GM23338 (cell line): ENCODE data around the gene GRAMD1A. TPM values are rescaled to one million over a fixed set of nuclear protein-coding genes. Genes with fewer than 3 reads are reported as not detected.

Experiments used
- ATAC-seq: fragments of 200-7000 bp; cut with Tn5 transposase; 3 replicates; pipeline ENCODE4 v1.9.1; 2020
- DNase-seq: peaks from one replicate; pipeline ENCODE4 v3.0.0-alpha.2; 2015; ENCODE audit warnings: low spot score
- H2AFZ ChIP-seq: fragments of 200-600 bp; sonication (generic); 2 replicates; pipeline ENCODE4 v1.8.0; 2016; ENCODE audit warnings: antibody characterized with exemption, mild to moderate bottlenecking, moderate library complexity
- H3F3A ChIP-seq: fragments of 200-600 bp; sonication (generic); replicated peaks from 2 replicates; pipeline ENCODE4 v1.8.0; 2017; ENCODE audit warnings: antibody characterized with exemption, mixed run types, low read depth
- H3K27ac ChIP-seq: fragments of 200-600 bp; sonication (generic); 2 replicates; pipeline ENCODE4 v1.6.1; 2016; ENCODE audit warnings: low read depth
- H3K27me3 ChIP-seq: fragments of 200-600 bp; sonication (generic); 2 replicates; pipeline ENCODE4 v1.8.0; 2016; ENCODE audit warnings: mild to moderate bottlenecking, mixed run types, moderate library complexity; ENCODE audit not compliant: insufficient read depth
- H3K36me3 ChIP-seq: fragments of 200-600 bp; sonication (generic); 2 replicates; pipeline ENCODE4 v1.8.0; 2016; ENCODE audit warnings: mild to moderate bottlenecking; ENCODE audit not compliant: insufficient read depth
- H3K4me1 ChIP-seq: fragments of 200-600 bp; sonication (generic); 2 replicates; pipeline ENCODE4 v1.8.0; 2016; ENCODE audit warnings: mild to moderate bottlenecking, moderate library complexity; ENCODE audit not compliant: insufficient read depth
- H3K4me2 ChIP-seq: fragments of 200-600 bp; sonication (generic); 2 replicates; pipeline ENCODE4 v1.7.1; 2017; ENCODE audit warnings: mixed run types
- H3K4me3 ChIP-seq: fragments of 200-600 bp; sonication (generic); 2 replicates; pipeline ENCODE4 v1.6.1; 2016; ENCODE audit warnings: mixed run types
- H3K79me2 ChIP-seq: fragments of 200-600 bp; sonication (generic); replicated peaks from 2 replicates; pipeline ENCODE4 v1.8.0; 2017; ENCODE audit warnings: mild to moderate bottlenecking; ENCODE audit not compliant: insufficient read depth
- H3K9me2 ChIP-seq: fragments of 200-600 bp; sonication (generic); 2 replicates; pipeline ENCODE4 v1.8.0; 2017; ENCODE audit not compliant: insufficient read depth
- H4K20me1 ChIP-seq: fragments of 200-600 bp; sonication (generic); replicated peaks from 2 replicates; pipeline ENCODE4 v1.8.0; 2017; ENCODE audit warnings: mild to moderate bottlenecking; ENCODE audit not compliant: insufficient read depth
- H3K27ac Mint-ChIP-seq: 2 replicates; pipeline ENCODE4 v1.8.0; 2020; ENCODE audit warnings: inconsistent platforms, mild to moderate bottlenecking, moderate library complexity, mixed read lengths
- H3K27me3 Mint-ChIP-seq: 3 replicates; pipeline ENCODE4 v1.8.0; 2022; ENCODE audit warnings: low read depth, mild to moderate bottlenecking, moderate library complexity, mixed read lengths, inconsistent platforms; ENCODE audit not compliant: insufficient read depth, poor library complexity
- H3K36me3 Mint-ChIP-seq: 3 replicates; pipeline ENCODE4 v1.8.0; 2021; ENCODE audit warnings: low read depth, mild to moderate bottlenecking, inconsistent platforms, moderate library complexity, mixed read lengths
- H3K4me1 Mint-ChIP-seq: 3 replicates; pipeline ENCODE4 v1.8.0; 2020; ENCODE audit warnings: mild to moderate bottlenecking, inconsistent platforms, mixed read lengths
- H3K4me3 Mint-ChIP-seq: 3 replicates; pipeline ENCODE4 v1.8.0; 2021; ENCODE audit warnings: moderate library complexity, mild to moderate bottlenecking, inconsistent platforms, mixed read lengths
- H3K9me3 Mint-ChIP-seq: 3 replicates; pipeline ENCODE4 v1.8.0; 2020; ENCODE audit warnings: moderate library complexity, mild to moderate bottlenecking, inconsistent platforms, mixed read lengths
- CREB1 ChIP-seq: fragments of 250-450 bp; sonication (Bioruptor Pico); IDR thresholded peaks from 2 replicates; pipeline ENCODE4 v1.5.0; 2020; ENCODE audit warnings: low read depth, mild to moderate bottlenecking, moderate library complexity
- JUNB ChIP-seq: IDR thresholded peaks from one replicate; pipeline ENCODE4 v1.6.1; 2016; ENCODE audit warnings: antibody characterized with exemption; ENCODE audit not compliant: unreplicated experiment
- POLR2AphosphoS5 ChIP-seq: IDR thresholded peaks from 2 replicates; pipeline ENCODE4 v1.6.1; 2016; ENCODE audit warnings: antibody characterized with exemption, low read depth
- ZNF114 ChIP-seq: fragments of 250-450 bp; sonication (Bioruptor Pico); IDR thresholded peaks from 2 replicates; pipeline ENCODE4 v1.5.0; 2020; ENCODE audit warnings: mild to moderate bottlenecking, moderate library complexity
- polyA plus RNA-seq: library from polyadenylated mRNA; unstranded; fragments of >200 nt; fragmentation: Nextera tagmentation; extraction: Ambion mirVana; gene quantifications from 2 replicates; pipeline ENCODE4 v1.2.1, GENCODE V29; 2016
- total RNA-seq: library from RNA; depleted of rRNA; stranded (reverse); fragments of >200 nt; shearing (Covaris generic); gene quantifications from 2 replicates; pipeline ENCODE4 v1.2.3, GENCODE V29; 2014
- TF ChIP-seq, protein P1 (sequence below), 2 experiments: fragments of 200-600 bp in 1 of 2; sonication (generic) in 1 of 2; conservative IDR thresholded peaks; 2 replicates each; pipeline versions ENCODE4 v1.5.1 to v1.6.1; 2016 to 2017; ENCODE audit warnings: antibody characterized with exemption in 2 of 2, low read depth in 2 of 2, mild to moderate bottlenecking in 2 of 2, moderate library complexity in 1 of 2
- TF ChIP-seq, protein P2 (sequence below): IDR thresholded peaks from 2 replicates; pipeline ENCODE4 v1.6.1; 2016; ENCODE audit warnings: antibody characterized with exemption
- TF ChIP-seq, protein P3 (sequence below): fragments of 250-450 bp; sonication (Bioruptor Pico); IDR thresholded peaks from 2 replicates; pipeline ENCODE4 v1.5.0; 2020; ENCODE audit warnings: mild to moderate bottlenecking, moderate library complexity

Gene GRAMD1A
- total and polyA plus RNA-seq, 2 experiments from 2014 or later, result 122 to 174 TPM

DNA sequence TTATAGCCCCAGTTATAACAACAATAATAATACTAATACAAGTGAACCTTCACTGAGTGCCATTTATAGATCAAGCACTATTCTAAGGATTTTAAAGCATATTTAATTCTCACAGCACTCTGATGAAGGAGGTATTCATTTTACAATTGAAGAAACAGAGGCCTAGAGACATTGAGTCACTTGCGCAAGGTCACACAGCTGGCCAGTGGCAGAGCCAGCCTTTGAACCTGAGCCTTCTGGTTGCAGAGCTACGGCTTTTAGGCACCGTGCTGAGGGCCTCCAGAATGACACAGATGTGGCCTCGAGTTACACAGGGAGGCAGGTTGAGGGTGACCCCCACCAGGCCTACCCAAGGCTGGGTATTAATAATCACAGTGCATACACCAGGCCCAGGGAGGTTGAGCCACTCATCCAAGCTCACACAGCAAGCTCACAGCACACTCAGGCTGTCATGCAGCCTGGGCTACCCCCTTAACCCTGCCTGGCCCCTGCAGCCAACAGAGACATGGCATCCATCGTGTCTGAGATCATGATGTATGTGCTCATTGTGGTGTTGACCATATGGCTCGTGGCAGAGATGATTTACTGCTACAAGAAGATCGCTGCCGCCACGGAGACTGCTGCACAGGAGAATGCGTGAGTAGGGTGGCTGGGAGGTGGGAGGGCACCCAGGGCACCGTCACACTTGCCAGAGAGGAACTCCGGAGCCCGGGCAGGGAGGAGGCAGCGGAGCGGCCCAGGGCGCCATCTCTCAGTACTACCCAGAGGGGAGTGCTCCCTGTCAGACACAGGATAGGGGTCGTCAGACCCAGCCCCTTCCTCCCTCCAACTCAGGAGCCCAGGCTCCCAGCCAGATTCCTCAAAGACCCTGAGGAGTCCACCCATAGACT, 38.7 kb downstream of the GRAMD1A start:
- H3K4me2 ChIP-seq, result peak overlapping the region; percentile 94
- Mint-ChIP-seq H3K27me3 (peaks cover 6% of the 10 kb centered on the region), H3K4me1 (peaks cover 30% of the 10 kb centered on the region), H3K4me3 (no peak overlapping the region), H3K27ac (no peak overlapping the region), H3K9me3 (no peaks in the 10 kb centered on the region), H3K36me3 (no peaks in the 10 kb centered on the region; the same call in 2 of the 3 replicates)
- peak overlapping the region; percentile 78 for H2AFZ ChIP-seq
- peak overlapping the region; percentile 74 for H3K4me3 ChIP-seq
- H3K27me3 ChIP-seq, result no peaks in the 10 kb centered on the region
- H3K27ac ChIP-seq, result no peak overlapping the region
- ATAC-seq, result no peak
- H3K79me2 ChIP-seq, result peaks cover 10% of the 10 kb centered on the region; the same call in 1 of the 2 replicates
- H3K4me1 ChIP-seq, result peaks cover 29% of the 10 kb centered on the region
- H4K20me1 ChIP-seq, result no peaks in the 10 kb centered on the region; the same call in 1 of the 2 replicates
- no peak for DNase-seq
- peaks cover 6% of the 10 kb centered on the region; the same call in 1 of the 2 replicates for H3F3A ChIP-seq
- no peaks in the 10 kb centered on the region for H3K9me2 ChIP-seq
- TF ChIP-seq ZNF114 (CRISPR knock-in tag) (no peak), CREB1 (CRISPR knock-in tag) (no peak), JUNB (no peak), POLR2AphosphoS5 (no peak)
- TF ChIP-seq, protein P1, sequence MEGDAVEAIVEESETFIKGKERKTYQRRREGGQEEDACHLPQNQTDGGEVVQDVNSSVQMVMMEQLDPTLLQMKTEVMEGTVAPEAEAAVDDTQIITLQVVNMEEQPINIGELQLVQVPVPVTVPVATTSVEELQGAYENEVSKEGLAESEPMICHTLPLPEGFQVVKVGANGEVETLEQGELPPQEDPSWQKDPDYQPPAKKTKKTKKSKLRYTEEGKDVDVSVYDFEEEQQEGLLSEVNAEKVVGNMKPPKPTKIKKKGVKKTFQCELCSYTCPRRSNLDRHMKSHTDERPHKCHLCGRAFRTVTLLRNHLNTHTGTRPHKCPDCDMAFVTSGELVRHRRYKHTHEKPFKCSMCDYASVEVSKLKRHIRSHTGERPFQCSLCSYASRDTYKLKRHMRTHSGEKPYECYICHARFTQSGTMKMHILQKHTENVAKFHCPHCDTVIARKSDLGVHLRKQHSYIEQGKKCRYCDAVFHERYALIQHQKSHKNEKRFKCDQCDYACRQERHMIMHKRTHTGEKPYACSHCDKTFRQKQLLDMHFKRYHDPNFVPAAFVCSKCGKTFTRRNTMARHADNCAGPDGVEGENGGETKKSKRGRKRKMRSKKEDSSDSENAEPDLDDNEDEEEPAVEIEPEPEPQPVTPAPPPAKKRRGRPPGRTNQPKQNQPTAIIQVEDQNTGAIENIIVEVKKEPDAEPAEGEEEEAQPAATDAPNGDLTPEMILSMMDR (conservative IDR thresholded peaks at IDR 0.05; ENCODE audit: low read depth in 2 of 2), result no peak
- TF ChIP-seq, protein P2, sequence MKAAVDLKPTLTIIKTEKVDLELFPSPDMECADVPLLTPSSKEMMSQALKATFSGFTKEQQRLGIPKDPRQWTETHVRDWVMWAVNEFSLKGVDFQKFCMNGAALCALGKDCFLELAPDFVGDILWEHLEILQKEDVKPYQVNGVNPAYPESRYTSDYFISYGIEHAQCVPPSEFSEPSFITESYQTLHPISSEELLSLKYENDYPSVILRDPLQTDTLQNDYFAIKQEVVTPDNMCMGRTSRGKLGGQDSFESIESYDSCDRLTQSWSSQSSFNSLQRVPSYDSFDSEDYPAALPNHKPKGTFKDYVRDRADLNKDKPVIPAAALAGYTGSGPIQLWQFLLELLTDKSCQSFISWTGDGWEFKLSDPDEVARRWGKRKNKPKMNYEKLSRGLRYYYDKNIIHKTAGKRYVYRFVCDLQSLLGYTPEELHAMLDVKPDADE, result no peak
- TF ChIP-seq, protein P3, sequence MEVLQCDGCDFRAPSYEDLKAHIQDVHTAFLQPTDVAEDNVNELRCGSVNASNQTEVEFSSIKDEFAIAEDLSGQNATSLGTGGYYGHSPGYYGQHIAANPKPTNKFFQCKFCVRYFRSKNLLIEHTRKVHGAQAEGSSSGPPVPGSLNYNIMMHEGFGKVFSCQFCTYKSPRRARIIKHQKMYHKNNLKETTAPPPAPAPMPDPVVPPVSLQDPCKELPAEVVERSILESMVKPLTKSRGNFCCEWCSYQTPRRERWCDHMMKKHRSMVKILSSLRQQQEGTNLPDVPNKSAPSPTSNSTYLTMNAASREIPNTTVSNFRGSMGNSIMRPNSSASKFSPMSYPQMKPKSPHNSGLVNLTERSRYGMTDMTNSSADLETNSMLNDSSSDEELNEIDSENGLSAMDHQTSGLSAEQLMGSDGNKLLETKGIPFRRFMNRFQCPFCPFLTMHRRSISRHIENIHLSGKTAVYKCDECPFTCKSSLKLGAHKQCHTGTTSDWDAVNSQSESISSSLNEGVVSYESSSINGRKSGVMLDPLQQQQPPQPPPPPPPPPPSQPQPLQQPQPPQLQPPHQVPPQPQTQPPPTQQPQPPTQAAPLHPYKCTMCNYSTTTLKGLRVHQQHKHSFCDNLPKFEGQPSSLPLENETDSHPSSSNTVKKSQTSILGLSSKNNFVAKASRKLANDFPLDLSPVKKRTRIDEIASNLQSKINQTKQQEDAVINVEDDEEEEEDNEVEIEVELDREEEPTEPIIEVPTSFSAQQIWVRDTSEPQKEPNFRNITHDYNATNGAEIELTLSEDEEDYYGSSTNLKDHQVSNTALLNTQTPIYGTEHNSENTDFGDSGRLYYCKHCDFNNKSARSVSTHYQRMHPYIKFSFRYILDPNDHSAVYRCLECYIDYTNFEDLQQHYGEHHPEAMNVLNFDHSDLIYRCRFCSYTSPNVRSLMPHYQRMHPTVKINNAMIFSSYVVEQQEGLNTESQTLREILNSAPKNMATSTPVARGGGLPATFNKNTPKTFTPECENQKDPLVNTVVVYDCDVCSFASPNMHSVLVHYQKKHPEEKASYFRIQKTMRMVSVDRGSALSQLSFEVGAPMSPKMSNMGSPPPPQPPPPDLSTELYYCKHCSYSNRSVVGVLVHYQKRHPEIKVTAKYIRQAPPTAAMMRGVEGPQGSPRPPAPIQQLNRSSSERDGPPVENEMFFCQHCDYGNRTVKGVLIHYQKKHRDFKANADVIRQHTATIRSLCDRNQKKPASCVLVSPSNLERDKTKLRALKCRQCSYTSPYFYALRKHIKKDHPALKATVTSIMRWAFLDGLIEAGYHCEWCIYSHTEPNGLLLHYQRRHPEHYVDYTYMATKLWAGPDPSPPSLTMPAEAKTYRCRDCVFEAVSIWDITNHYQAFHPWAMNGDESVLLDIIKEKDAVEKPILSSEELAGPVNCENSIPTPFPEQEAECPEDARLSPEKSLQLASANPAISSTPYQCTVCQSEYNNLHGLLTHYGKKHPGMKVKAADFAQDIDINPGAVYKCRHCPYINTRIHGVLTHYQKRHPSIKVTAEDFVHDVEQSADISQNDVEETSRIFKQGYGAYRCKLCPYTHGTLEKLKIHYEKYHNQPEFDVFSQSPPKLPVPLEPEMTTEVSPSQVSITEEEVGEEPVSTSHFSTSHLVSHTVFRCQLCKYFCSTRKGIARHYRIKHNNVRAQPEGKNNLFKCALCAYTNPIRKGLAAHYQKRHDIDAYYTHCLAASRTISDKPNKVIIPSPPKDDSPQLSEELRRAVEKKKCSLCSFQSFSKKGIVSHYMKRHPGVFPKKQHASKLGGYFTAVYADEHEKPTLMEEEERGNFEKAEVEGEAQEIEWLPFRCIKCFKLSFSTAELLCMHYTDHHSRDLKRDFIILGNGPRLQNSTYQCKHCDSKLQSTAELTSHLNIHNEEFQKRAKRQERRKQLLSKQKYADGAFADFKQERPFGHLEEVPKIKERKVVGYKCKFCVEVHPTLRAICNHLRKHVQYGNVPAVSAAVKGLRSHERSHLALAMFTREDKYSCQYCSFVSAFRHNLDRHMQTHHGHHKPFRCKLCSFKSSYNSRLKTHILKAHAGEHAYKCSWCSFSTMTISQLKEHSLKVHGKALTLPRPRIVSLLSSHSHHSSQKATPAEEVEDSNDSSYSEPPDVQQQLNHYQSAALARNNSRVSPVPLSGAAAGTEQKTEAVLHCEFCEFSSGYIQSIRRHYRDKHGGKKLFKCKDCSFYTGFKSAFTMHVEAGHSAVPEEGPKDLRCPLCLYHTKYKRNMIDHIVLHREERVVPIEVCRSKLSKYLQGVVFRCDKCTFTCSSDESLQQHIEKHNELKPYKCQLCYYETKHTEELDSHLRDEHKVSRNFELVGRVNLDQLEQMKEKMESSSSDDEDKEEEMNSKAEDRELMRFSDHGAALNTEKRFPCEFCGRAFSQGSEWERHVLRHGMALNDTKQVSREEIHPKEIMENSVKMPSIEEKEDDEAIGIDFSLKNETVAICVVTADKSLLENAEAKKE (CRISPR knock-in tag), result no peak
- no peaks in the 10 kb centered on the region for H3K36me3 ChIP-seq
